Dermis microvascular lymphatic vessel endothelial cell (primary cell): ENCODE results near the gene TAS2R38. TPM values are rescaled to one million over a fixed set of nuclear protein-coding genes. Genes with fewer than 3 reads are reported as not detected.
"Not testable (repeated sequence)": the region's sequence is repeated elsewhere in the genome, so short reads cannot be mapped to it uniquely, and the experiment has no call there.

Experiments
- DNase-seq, 2 donors: peaks; one replicate each; pipeline versions ENCODE4 v3.0.0 to v3.0.0-alpha.2; 2010; ENCODE audit warnings: low read depth in 2 of 2
- total RNA-seq: library from RNA; depleted of rRNA; stranded (reverse); fragments of >200 nt; gene quantifications from 2 replicates; pipeline ENCODE4 v1.2.1, GENCODE V29; 2014

TAS2R38 gene
- total RNA-seq = not detected in 2 replicates

DNA sequence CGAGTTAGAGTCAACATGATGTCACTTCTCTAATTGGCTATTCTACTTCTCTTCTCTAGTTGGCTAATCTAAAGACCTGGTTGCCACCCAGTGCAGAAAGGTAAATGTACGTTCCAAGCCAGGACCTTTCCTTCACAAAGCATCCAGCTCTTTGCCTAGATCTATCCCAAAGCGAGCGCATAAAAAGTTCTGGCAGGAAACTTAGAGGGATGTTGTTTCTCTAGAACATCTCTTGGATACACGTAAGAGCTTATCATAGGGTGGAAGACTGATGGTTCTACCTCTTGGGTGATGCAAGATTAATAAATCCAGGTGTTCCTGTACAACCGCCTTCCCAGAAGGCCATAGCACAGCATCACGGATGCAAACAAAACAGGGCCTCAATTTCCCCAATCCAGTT lies at the start of gene TAS2R38:
TSS of gene TAS2R38 (minus strand) at position 101 of the 400 bp plus-strand sequence. CDS start at position 17, 84 bp downstream.
- DNase-seq = no peak

DNA sequence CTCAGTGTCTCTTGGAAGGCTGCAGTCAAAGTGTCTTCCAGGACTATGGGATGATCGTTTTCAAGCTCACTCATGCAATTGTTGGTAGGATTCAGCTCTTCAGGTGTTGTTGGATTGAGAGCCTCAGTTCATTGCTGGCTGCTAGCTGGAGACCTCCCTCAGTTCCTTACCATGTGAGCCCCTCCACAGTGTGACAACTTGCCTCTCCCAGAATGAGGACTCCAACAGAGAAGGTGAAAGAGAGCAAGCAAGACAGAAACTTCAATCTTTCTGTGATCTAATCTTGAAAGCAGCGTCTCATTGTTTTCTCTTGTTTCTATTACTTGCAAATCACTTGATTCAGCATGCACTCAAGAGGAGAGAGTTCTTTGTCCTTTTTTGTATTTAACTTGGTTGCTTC lies 44.6 kb upstream of the TAS2R38 start:
- DNase-seq = no peak

DNA sequence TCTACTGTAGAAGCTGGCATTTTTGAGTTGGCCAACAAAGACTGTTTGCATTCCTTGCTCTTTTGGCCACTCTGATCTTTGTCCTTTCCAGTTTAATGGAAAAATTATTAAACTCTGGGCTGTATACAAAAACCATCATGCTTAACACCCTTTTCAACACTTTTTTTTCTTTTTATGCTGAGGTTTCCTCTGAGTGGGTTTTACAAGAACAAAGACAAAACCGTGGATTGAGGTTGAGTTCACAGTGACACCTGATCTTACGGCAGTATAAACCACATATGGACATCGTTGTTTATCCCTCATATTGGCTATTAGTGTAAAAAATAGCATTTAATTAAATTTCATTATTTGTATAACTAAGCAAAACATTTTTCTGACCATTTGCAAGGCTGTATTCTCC lies 43.9 kb upstream of the TAS2R38 start:
- no peak for DNase-seq

DNA sequence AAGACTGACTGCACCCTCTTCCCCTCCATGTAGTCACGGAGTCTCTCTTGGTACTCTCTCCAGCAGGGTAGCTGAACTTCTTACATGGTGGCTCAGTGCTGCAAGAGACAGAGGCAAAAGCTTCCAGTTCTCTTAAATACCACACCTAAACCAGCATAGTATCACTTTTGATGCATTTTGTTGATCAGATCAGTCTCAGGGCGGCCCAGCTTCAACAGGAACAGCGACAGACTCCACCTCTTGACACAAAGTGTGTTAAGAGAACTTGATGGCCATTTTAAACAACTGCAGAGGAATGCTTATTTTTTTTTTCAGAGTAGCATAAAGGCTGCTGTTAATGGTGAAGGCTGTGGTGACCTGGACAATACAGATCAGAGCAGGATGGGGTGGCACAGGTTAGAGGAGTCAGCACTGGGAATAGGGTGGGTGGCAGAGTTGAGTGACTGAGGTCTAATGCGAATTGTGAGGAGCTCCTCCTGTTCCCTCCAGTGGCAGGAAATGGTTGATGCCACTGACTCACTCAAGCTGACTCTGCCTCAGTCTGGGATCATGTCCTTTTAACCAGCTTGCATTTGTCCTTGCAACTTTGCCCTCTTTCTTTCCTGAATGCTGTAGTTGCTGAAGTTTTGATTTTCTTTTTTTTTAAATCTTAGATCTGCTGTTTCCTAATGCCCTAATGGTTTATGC lies 39.4 kb upstream of the TAS2R38 start:
- no peak for DNase-seq

DNA sequence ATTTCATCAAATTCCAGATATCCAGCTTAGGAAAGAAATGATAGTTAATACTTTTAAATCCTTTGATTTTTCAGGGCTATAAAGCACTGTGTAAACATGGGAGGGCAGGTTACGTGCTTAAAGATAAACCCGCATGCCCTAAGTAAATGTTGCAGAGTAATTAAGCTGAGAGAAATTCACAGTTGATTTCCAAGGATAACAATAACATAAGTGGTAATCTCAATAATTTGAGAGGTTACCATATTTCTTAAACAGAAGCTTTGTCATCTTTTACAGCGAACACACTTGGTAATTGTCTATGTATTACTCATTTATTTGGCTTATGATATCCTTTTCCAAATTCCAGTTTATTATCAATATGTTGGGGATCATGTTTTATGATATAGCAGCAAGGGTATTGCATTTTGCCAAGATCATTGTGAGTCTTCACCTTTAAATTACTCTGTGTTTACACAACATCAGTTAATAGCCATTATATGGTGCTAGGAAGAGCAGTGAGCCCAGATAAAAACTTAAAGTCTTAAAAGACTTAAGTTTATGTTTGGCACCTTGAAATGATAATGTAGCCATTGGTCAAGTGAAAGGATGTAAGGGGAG lies 37.5 kb upstream of the TAS2R38 start:
- no peak for DNase-seq

DNA sequence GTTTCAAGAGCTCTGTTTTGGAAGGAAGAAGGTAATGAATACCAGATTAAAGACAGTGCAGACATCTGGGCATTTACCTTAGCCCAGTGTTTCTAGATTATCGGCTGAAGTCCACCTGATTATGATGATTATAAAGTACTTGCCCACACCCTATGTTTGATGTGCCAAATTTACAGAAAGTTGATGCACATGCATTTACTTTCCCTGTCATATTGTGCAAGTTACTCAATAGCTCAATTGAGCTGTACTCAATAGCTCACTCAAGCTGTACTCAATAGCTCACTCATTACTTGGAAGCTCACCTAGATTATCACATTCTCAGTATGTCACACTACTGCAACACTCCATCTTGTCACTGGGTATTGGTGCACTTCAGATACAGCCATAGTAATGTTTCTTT lies 35.6 kb upstream of the TAS2R38 start:
- DNase-seq = no peak

DNA sequence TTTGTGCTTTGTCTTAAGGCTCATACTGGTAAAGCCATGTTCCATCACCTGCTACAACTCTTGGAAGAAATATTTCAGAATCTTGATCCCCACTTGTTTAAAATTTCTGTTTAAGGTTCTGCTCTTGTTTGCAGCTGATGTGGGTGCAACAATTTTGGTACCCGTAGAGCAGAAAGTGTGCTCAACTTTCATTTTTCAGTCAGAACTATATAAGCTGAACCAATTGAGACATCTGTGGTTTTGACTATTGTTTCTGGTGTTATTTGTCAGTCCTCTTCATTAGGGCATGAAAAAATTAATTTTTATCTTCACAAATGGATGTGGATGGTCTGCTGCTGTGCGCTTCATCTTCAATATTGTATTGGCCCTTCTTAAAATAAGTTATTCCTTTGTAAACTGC lies 33.0 kb upstream of the TAS2R38 start:
- DNase-seq = no peak

DNA sequence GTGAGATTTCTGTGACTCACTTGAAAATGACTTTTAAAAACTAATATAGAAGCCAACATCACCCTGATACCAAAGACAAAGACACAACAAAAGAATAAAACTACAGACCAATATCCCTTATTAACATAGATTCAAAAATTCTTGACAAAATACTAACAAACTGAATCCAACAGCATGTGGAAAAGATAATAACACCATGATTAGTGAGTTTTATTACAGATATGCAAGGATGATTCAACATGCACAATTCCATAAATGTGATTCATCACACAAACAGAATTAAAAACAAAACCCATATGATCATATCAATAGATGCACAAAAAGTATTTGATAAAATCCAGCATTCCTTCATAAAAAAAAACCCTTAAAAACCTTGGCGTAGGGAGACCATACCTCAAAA lies 28.6 kb upstream of the TAS2R38 start:
- no peak for DNase-seq

DNA sequence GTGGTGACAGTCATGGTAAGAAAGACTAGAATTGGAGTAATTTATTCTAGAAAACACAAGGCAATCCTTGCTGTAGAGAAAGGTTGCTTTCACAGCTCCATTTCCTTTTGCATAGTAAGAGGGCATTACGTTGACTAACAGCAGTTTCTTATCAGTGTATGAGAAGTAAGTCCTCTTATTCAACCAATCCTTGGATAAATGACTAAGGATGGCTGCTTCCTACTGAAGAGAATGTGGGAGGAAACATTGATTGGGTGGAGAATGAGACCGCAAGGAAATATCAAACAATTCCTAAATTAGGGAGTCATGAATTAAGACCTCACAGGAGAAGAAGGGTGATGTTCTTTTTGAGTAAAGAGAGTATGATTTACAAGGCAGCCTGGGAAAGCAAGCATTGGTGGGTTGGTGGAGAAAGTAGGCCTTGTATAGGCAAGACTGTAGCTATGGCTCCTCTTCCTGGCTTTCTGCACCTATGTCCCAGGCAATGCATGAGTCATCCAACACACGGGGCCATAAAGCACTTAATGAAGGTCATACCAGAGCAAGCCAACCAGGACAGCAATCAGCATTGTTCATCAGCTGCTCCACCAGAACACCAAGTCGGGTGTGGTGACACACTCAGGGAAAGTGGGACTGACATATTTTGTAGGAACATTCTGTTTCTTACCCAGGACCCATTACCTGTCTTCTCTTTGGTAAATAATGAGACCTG lies 27.7 kb upstream of the TAS2R38 start:
- no peak for DNase-seq

DNA sequence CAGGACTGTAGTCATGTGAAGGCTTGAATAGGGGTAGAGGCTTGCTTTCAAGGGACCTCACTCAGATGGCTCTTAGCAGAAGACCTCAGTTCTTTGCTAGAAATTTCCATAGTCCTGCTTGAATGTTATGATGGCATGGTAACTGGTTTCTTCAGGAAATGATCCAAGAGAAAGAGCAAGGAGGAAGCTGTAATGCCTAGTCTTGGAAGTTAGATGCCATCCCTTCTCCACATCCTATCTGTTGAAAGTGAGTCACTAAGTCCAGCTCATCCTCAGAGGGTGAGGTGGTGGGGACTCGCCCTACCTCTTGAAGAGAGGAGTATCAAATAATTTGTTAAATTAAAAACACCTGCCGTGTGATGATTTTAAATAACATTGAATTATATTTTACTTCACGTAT lies 26.7 kb upstream of the TAS2R38 start:
- no peak for DNase-seq

DNA sequence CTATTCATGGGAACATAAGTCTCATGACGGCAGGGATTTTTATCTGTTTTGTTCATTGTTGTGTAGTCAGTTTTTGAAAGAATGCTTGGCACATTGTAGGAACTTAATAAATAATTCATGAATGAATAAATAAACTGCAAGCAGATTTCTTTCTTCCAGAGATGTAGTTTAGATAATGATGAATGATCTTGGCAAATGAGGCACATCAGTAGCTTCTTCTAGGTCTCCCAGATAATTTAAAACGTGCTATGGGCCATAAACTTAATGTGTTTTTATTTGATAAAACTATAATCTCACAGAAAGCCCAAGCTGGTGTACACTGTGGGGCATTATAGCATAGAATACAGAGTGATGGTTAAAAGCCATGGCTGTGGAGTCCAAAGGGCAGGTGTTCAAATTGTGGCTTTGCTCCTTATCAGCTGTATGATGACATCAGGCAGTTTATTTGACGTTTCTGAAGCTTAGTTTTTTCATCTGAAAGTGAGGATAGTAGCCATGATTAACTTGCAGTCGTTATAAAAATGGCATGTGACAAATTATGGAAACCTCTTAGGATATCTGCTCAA lies 25.6 kb upstream of the TAS2R38 start:
- DNase-seq = no peak

DNA sequence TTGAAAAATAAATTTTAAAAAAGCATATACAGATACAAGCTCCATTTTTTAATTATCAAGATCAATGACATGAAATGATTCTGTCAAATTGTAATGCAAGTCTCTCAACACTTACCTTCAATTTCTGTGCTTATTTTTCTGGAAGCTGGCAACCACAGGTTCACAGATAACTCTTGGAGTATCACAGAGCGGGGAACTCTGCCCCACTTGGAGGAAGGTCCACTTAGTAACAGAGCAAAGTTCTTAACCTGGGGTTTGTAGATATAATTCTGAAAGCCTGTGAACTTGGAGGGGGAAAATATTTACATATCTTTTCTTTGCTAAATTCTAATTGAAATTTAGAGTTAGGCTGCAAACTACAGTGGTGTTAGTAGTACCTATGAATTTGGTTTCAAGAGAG lies 19.8 kb upstream of the TAS2R38 start:
- DNase-seq = no peak

DNA sequence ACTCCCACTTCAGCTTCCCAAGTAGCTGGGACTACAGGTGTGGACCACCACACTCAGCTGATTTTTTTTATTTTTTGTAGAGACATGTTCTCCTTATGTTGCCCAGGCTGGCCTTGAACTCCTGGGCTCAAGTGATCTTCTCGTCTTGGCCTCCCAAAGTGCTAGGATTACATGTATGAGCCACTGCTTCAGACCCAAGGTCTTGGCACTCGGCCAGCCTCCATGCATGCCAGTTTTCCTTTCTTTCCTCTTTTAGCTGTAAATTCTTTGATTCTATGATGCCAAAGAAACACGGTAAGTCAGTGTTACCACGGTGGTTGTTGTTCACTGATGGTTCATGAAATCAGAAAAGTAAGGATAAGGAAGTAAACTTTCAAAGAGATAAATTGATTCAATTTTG lies 19.1 kb upstream of the TAS2R38 start:
- no peak for DNase-seq

DNA sequence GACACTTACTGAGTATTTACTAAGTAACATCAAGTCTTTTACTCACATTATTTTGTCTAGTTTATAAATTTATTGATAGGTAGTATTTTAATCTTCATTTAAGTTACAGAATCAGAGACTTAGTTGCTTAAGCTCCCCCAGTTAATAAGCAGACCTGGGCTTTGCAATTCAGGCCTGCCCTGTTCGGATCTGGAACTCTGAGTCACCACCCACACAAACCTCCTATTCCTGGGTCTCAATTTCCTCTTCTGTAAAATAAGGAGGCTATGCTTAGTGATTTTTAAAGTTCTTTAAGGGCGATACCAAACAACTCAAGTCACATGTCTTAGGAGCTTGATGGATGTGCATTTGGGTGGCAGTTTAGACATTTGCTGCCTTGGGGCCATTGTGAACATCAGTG lies 18.6 kb upstream of the TAS2R38 start:
- no peak for DNase-seq

DNA sequence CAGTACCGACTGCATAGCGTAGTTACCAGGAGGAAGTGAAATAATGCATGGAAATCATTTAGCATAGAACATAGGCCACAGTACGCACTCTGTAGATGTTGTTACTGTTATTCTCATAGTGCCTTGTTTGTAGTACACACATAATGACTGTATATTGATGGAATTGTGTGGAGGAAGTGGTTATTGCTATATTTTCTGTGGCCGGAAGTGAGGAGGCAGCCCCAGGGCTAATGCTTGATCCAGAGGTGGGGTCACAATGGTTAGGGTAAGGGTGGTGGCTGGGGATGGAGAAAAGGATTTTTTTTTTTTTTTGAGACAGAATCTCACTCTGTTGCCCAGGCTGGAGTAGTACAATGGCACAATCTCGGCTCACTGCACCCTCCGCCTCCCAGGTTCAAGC lies 17.6 kb upstream of the TAS2R38 start:
- DNase-seq = no peak

DNA sequence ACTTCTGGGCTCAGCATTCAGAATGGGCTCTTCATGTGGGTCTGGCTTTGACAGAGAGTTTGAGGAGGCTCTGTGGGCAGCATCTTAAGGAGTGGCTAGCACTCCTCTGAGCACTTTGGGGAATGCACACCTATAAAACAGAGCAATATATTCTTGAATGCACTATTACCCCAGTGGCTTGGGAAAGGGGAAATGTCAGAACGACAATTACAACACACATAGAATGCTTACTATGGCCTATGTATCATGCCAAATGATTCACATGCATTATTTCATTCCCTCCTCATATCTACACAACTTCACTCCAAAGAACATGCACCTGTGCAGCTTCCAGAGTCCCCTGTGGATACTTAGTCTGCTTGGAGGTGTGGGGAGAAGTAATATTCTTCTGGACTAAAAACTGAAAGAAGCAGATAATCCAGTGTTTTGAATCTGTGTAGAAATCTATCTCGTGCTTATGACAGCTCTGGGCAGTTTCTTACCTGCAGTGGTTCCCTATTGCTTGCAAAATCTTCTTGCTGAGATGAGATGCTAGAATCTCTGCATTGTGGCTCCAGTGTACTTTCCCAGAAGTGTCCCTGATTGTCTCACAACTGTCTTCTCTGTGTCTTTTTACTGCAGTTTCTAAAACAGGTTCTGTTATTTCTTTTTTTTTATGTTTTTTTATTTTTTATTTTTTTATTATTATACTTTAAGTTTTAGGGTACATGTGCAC lies 16.6 kb upstream of the TAS2R38 start:
- DNase-seq = no peak

DNA sequence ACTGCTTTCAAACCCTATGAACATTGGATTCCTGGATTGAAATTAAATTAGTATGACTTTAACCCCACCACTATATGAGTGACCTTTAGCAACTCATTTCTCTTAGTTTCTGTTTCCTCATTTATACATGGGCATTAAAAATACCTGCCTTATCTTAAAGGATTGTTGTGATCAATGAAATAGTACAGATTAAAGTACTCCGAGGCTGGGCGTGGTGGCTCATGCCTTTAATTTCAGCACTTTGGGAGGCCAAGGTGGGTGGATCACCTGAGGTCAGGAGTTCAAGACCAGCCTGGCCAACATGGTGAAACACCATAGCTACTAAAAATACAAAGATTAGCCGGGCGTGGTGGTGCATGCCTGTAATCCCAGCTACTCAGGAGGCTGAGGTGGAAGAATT lies 14.2 kb upstream of the TAS2R38 start:
- DNase-seq = not testable (repeated sequence)

DNA sequence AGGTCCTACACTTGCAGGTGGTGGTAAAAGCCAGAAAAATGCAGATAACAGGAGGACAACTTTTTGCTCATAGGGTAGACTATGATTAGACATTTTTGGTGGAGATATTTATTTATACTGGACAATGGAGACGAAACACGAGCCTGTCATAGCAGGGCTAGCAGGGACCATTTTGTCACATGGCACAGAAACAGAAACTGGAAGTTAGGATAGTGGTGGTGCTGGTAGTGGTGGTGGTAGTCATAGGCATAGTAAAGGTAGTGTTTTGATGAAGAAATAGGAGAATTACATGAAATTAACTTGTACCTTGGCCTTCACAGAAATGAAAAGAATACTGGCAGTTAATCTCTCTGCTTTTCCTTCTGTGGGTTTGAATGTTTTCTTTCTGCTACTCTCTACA lies 13.3 kb upstream of the TAS2R38 start:
- DNase-seq = no peak

DNA sequence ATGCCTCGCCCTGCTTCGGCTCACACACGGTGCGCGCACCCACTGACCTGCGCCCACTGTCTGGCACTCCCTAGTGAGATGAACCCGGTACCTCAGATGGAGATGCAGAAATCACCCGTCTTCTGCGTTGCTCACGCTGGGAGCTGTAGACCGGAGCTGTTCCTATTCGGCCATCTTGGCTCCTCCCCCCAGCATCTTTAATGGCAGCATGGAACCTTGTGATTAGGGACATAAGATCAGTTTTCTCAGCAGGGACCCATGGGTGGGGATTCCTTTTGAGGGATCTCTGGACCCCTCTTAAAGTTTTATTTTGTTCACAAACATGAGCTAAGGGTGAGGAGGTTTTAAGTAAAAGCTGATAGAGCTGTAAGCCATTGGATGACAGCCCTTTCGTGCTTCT lies 12.4 kb upstream of the TAS2R38 start:
- DNase-seq = not testable (repeated sequence)

DNA sequence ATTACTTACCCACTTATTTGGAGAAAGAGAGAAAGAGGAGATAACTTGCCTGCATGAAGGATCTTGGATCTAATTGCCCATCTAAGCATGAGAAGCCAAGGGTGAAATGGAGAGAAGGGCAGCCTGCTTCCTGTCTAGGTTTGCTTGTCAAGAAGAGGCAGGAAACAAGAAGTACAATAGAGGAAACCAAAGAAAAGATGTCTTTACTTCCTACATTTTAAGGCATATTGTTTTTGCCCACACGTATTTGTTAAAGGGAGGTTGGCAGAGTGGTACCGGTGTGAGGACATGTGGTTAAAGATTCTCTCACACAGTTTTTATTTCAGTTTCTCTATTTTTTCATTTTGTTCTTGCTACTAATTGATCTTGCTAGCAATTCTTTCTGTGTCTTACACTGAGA lies 6.0 kb upstream of the TAS2R38 start:
- no peak for DNase-seq

DNA sequence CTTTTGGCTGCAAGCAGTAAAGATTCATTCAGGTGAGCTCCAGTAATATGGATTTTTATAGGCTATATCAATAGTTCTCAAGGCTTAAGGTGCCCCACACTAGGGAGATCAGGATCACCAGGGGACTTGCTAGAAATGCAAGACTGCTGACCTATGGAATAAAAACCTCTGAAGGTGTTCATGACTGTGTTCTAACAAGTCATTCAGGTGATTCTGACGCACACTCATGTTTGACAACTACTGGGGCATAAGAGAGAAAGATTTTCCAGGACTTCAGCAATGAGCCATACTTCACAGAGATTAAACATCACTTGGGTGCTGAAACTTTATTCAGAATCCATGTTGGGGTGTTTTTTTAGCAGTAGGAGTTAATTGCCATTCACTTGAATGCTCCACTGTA lies 4.8 kb upstream of the TAS2R38 start:
- DNase-seq = no peak
